Pancreas (tissue), 10 donors: ENCODE measurements around the gene CCDC15. TPM values are rescaled to one million over a fixed set of nuclear protein-coding genes. Genes with fewer than 3 reads are reported as not detected.

Source experiments
- ATAC-seq, 4 donors: fragments of 200-7000 bp; cut with Tn5 transposase; one replicate each; pipeline versions ENCODE4 v1.8.0 to v1.9.1; 2020; ENCODE audit warnings: mild to moderate bottlenecking in 4 of 4, moderate library complexity in 4 of 4
- DNase-seq, 6 donors: peaks; one replicate each; pipeline ENCODE4 v3.0.0-alpha.2; 2020
- FAIRE-seq: peaks from 2 replicates; lab custom pipeline; 2012; peaks lifted over from hg19 to GRCh38; lab: Jason Lieb, UNC
- H3K27ac ChIP-seq, 4 donors: fragments of 200-600 bp; sonication (generic); 1 replicate in 3 of 4; 2 replicates in 1 of 4; pipeline versions ENCODE4 v1.5.0 to v1.8.0; 2020
- H3K27me3 ChIP-seq, 4 donors: fragments of 200-600 bp; one replicate each; pipeline ENCODE4 v1.8.0; 2021
- H3K36me3 ChIP-seq, 3 donors: fragments of 200-600 bp; sonication (generic) in 1 of 3; one replicate each; pipeline versions ENCODE4 v1.5.0 to v1.8.0; 2020 to 2021
- H3K4me1 ChIP-seq, 3 donors: fragments of 200-600 bp; one replicate each; pipeline ENCODE4 v1.8.0; 2021
- H3K4me3 ChIP-seq, 4 donors: fragments of 200-600 bp; sonication (generic) in 2 of 4; one replicate each; pipeline versions ENCODE4 v1.5.0 to v1.8.0; 2020 to 2021
- H3K9me3 ChIP-seq, 4 donors: fragments of 200-600 bp; one replicate each; pipeline ENCODE4 v1.8.0; 2021
- CTCF ChIP-seq, 4 donors: fragments of 200-600 bp; sonication (generic) in 3 of 4; IDR thresholded peaks; one replicate each; pipeline versions ENCODE4 v1.5.0 to v1.8.0; 2021; ENCODE audit warnings: antibody characterized with exemption in 4 of 4
- WGBS, 2 donors: extraction: QIAGEN DNeasy Blood & Tissue Kit; methylation state at CpG; one replicate each; pipeline ENCODE4 v1.1.7; 2013; 5-methylcytosine and 5-hydroxymethylcytosine counted together
- intact Hi-C, 3 donors: fragments of 100-400 bp; cut with DNase I; formaldehyde crosslinking; loops; one replicate each; pipeline versions ENCODE4 v1.11.1 to v1.14.2; 2022
- polyA plus RNA-seq, 2 donors: library from polyadenylated mRNA; stranded (reverse); fragments of 200-250 nt; gene quantifications; one replicate each; pipeline ENCODE4 v1.2.3, GENCODE V29; 2013
- total RNA-seq, 6 donors: library from RNA; stranded (reverse); fragmentation: NEBNext Ultra II Directional in 4 of 6; extraction: Animal tissue kit (Norgen Biotek cat#: 25700) in 4 of 6; gene quantifications; one replicate each; pipeline versions ENCODE4 v1.2.1 to v1.2.4, GENCODE V29; 2021 to 2023
- donor health status: healthy with polysubstance abuse.
- donor health status: DM: no; HTN: no; CAD: no; lungs with moderate emphysema.
- donor health status: DM: no; HTN: no; CAD: no.
- donor health status: control.
- donor health status: control.
- donor health status: Bipolar disorder and iron deficiency.
- donor health status: DM: yes; HTN: yes; CAD: no.
- donor health status: DM: no; HTN: no; CAD: no.
- donor health status: DM: no; HTN: no; CAD: no.
- donor health status: DM: yes; HTN: yes; CAD: no.

CCDC15 gene
- total and polyA plus RNA-seq, 8 donors, result 0.23 to 1.4 (median 0.73) TPM

- TF ChIP-seq CTCF (IDR thresholded peaks at IDR 0.05), result no peak
- Histone ChIP-seq H3K9me3 (no peaks in the 10 kb centered on the region), H3K27ac (no peak overlapping the region), H3K27me3 (peaks cover 0 to 5% (median 0%) of the 10 kb centered on the region in 4 donors), H3K36me3 (no peaks in the 10 kb centered on the region), H3K4me3 (no peak overlapping the region), H3K4me1 (peaks cover 0 to 7% (median 5%) of the 10 kb centered on the region in 3 donors)
- WGBS, 2 donors, result 18 to 22% methylated on average over 4 of the region's 4 CpGs
- peak in 2 of 4 donors; percentile 29 to 58 for ATAC-seq
- no peak for DNase-seq
- intact Hi-C loops, result no loop called here
- FAIRE-seq, result no peak
Measured at GRCh38 chr11:125069008-125069407, 115.0 kb downstream of the CCDC15 start.

GRCh38 chr11:125069796-125070195 lies 115.8 kb downstream of the CCDC15 start:
- FAIRE-seq, result no peak
- ATAC-seq, result no peak
- intact Hi-C loops, result loop anchor here in 1 of 3 donors (10.0 kb wide), 1 partner anchor 285 kb away; no protein-coding TSS in a partner anchor
- peaks cover 0 to 7% (median 5%) of the 10 kb centered on the region in 3 donors for H3K4me1 ChIP-seq
- no peak overlapping the region for H3K4me3 ChIP-seq
- no peaks in the 10 kb centered on the region for H3K36me3 ChIP-seq
- H3K9me3 ChIP-seq, result no peaks in the 10 kb centered on the region
- H3K27ac ChIP-seq, result peak overlapping the region in 2 of 4 donors; percentile 13 to 28
- peaks cover 0 to 5% (median 0%) of the 10 kb centered on the region in 4 donors for H3K27me3 ChIP-seq
- WGBS, 2 donors, result 81 to 84% methylated on average over 5 of the region's 5 CpGs
- TF ChIP-seq CTCF (IDR thresholded peaks at IDR 0.05), result no peak
- peak in 2 of 6 donors; percentile 3 to 5 for DNase-seq

GRCh38 chr11:125070699-125071254 lies 116.8 kb downstream of the CCDC15 start:
- Histone ChIP-seq H3K4me1 (peaks cover 0 to 7% (median 5%) of the 10 kb centered on the region in 3 donors), H3K4me3 (no peak overlapping the region), H3K27me3 (peaks cover 0 to 5% (median 0%) of the 10 kb centered on the region in 4 donors), H3K27ac (peak overlapping the region in 2 of 4 donors; percentile 22 to 48), H3K9me3 (no peaks in the 10 kb centered on the region), H3K36me3 (no peaks in the 10 kb centered on the region)
- FAIRE-seq (no peak), DNase-seq (peak in 5 of 6 donors; percentile 9 to 70 (median 22)), ATAC-seq (peak in 3 of 4 donors; percentile 70 to 86 (median 83))
- intact Hi-C loops, result loop anchor here in 1 of 3 donors (10.0 kb wide), 1 partner anchor 284 kb away; no protein-coding TSS in a partner anchor
- no peak for TF ChIP-seq CTCF (IDR thresholded peaks at IDR 0.05)
- 82 to 83% methylated on average over 7 of the region's 7 CpGs for WGBS, 2 donors

- H3K36me3 ChIP-seq, result no peaks in the 10 kb centered on the region
- no peak overlapping the region for H3K4me3 ChIP-seq
- peak overlapping the region in 2 of 4 donors; percentile 22 to 48 for H3K27ac ChIP-seq
- no peak for TF ChIP-seq CTCF (IDR thresholded peaks at IDR 0.05)
- H3K9me3 ChIP-seq, result no peaks in the 10 kb centered on the region
- WGBS, 2 donors, result 60 to 68% methylated on average over 5 of the region's 5 CpGs
- peak in 3 of 6 donors; percentile 3 to 32 (median 4) for DNase-seq
- no peak for FAIRE-seq
- intact Hi-C loops, result loop anchor here in 1 of 3 donors (10.0 kb wide), 1 partner anchor 283 kb away; no protein-coding TSS in a partner anchor
- peaks cover 0 to 7% (median 5%) of the 10 kb centered on the region in 3 donors for H3K4me1 ChIP-seq
- peaks cover 0 to 5% (median 0%) of the 10 kb centered on the region in 4 donors for H3K27me3 ChIP-seq
- no peak for ATAC-seq
Measured at GRCh38 chr11:125071435-125071834, 117.4 kb downstream of the CCDC15 start.

- Histone ChIP-seq H3K4me3 (no peak overlapping the region), H3K36me3 (no peaks in the 10 kb centered on the region), H3K9me3 (no peaks in the 10 kb centered on the region), H3K4me1 (peaks cover 0 to 7% (median 5%) of the 10 kb centered on the region in 3 donors), H3K27ac (peak overlapping the region in 1 of 4 donors; percentile 48), H3K27me3 (peaks cover 0 to 5% (median 0%) of the 10 kb centered on the region in 4 donors)
- 65 to 68% methylated on average over 6 of the region's 6 CpGs for WGBS, 2 donors
- DNase-seq (peak in 2 of 6 donors; percentile 10 to 28), ATAC-seq (no peak), FAIRE-seq (no peak)
- no peak for TF ChIP-seq CTCF (IDR thresholded peaks at IDR 0.05)
- intact Hi-C loops, result loop anchor here in 1 of 3 donors (10.0 kb wide), 1 partner anchor 283 kb away; no protein-coding TSS in a partner anchor
Measured at GRCh38 chr11:125071846-125072217, 117.8 kb downstream of the CCDC15 start.
